ENCODE data around the gene CARD10.

DNA sequence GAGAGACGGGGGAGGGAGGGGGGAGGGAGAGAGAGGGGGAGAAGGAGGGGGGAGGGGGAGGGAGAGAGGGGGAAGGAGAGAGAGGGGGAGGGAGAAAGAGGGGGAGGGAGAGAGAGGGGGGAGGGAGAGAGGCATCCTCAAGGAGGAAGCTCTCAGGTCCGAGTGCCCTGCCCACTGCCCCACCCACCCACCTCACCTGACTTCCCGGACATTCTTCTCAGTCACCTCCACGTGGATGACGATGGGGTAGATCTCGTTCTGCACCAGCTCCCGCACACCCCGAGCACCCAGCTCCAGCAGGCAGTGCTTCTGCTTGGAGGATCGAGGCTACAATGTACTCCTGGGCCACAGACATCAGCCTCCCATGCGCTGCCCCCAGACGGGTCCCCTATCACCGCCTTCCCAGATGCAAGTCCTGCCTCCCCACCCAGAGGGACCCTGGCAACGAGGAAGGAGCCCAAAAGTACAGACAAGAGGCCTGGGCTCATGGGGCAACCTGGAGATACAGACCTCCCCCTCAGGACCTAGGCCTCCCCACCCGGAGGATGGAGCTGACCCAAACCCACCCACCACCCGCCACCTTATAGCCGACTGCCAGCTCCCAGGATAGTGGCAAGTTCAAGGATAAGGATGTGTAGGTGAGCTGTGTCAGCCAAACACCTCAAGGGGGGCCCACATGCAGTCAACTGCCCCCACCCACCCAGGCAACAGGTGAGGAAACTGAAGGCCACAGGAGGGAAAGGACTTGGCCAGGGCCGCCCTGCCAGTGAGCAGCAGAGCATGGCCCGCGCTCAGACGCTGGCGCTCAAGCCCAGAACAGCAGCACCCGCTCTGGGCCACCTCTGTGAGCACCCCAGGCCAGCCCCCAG lies 27.4 kb downstream of the CARD10 start:
- TF ChIP-seq, protein P1, sequence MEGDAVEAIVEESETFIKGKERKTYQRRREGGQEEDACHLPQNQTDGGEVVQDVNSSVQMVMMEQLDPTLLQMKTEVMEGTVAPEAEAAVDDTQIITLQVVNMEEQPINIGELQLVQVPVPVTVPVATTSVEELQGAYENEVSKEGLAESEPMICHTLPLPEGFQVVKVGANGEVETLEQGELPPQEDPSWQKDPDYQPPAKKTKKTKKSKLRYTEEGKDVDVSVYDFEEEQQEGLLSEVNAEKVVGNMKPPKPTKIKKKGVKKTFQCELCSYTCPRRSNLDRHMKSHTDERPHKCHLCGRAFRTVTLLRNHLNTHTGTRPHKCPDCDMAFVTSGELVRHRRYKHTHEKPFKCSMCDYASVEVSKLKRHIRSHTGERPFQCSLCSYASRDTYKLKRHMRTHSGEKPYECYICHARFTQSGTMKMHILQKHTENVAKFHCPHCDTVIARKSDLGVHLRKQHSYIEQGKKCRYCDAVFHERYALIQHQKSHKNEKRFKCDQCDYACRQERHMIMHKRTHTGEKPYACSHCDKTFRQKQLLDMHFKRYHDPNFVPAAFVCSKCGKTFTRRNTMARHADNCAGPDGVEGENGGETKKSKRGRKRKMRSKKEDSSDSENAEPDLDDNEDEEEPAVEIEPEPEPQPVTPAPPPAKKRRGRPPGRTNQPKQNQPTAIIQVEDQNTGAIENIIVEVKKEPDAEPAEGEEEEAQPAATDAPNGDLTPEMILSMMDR (IDR thresholded peaks at IDR 0.05), result no peak
- TF ChIP-seq POLR2A (IDR thresholded peaks at IDR 0.05), result no peak

Data from esophagus squamous epithelium (tissue), 4 donors.